Measurements from ENCODE around the gene HEPHL1. TPM values are rescaled to one million over a fixed set of nuclear protein-coding genes. Genes with fewer than 3 reads are reported as not detected.

Gene HEPHL1
- total RNA-seq, 1 donor from 2014 or later, result not detected

GRCh38 chr11:94031625-94032024 lies 10.5 kb downstream of the HEPHL1 start:
- Mint-ChIP-seq H3K27me3 (ENCODE audit: insufficient read depth) (no peaks in the 10 kb centered on the region), H3K4me3 (no peak overlapping the region), H3K36me3 (ENCODE audit: low read depth) (no peaks in the 10 kb centered on the region), H3K9me3 (peaks cover 8% of the 10 kb centered on the region), H3K27ac (no peak overlapping the region), H3K4me1 (ENCODE audit: low read depth) (no peaks in the 10 kb centered on the region)
- intact Hi-C loops (cut with micrococcal nuclease), result no loop called here
- no peak for DNase-seq (ENCODE audit: low spot score)

- no peaks in the 10 kb centered on the region for H3K4me1 Mint-ChIP-seq (ENCODE audit: low read depth)
- peaks cover 8% of the 10 kb centered on the region for H3K9me3 Mint-ChIP-seq
- H3K36me3 Mint-ChIP-seq (ENCODE audit: low read depth), result no peaks in the 10 kb centered on the region
- H3K4me3 Mint-ChIP-seq, result no peak overlapping the region
- DNase-seq (ENCODE audit: low spot score), result no peak
- H3K27ac Mint-ChIP-seq, result no peak overlapping the region
- intact Hi-C loops (cut with micrococcal nuclease), result no loop called here
- H3K27me3 Mint-ChIP-seq (ENCODE audit: insufficient read depth), result no peaks in the 10 kb centered on the region
These were observed 10.9 kb downstream of the HEPHL1 start for GRCh38 chr11:94032066-94032465.

- H3K36me3 Mint-ChIP-seq (ENCODE audit: low read depth), result no peaks in the 10 kb centered on the region
- H3K9me3 Mint-ChIP-seq, result peaks cover 8% of the 10 kb centered on the region
- H3K27ac Mint-ChIP-seq, result no peak overlapping the region
- intact Hi-C loops (cut with micrococcal nuclease), result no loop called here
- H3K4me3 Mint-ChIP-seq, result no peak overlapping the region
- no peak for DNase-seq (ENCODE audit: low spot score)
- no peaks in the 10 kb centered on the region for H3K4me1 Mint-ChIP-seq (ENCODE audit: low read depth)
- H3K27me3 Mint-ChIP-seq (ENCODE audit: insufficient read depth), result no peaks in the 10 kb centered on the region
These were observed 11.6 kb downstream of the HEPHL1 start for GRCh38 chr11:94032725-94033124.

- intact Hi-C loops (cut with micrococcal nuclease), result no loop called here
- no peaks in the 10 kb centered on the region for H3K4me1 Mint-ChIP-seq (ENCODE audit: low read depth)
- H3K9me3 Mint-ChIP-seq, result peaks cover 8% of the 10 kb centered on the region
- H3K27ac Mint-ChIP-seq, result no peak overlapping the region
- no peak for DNase-seq (ENCODE audit: low spot score)
- no peaks in the 10 kb centered on the region for H3K36me3 Mint-ChIP-seq (ENCODE audit: low read depth)
- H3K4me3 Mint-ChIP-seq, result no peak overlapping the region
- no peaks in the 10 kb centered on the region for H3K27me3 Mint-ChIP-seq (ENCODE audit: insufficient read depth)
These were observed 13.1 kb downstream of the HEPHL1 start for GRCh38 chr11:94034207-94034606.

- no peaks in the 10 kb centered on the region for H3K27me3 Mint-ChIP-seq (ENCODE audit: insufficient read depth)
These were observed 14.9 kb downstream of the HEPHL1 start for GRCh38 chr11:94036096-94036495.

GRCh38 chr11:94043241-94043640 lies 22.1 kb downstream of the HEPHL1 start:
- intact Hi-C loops (cut with micrococcal nuclease), result no loop called here
- no peak for DNase-seq (ENCODE audit: low spot score)
- Mint-ChIP-seq H3K9me3 (no peaks in the 10 kb centered on the region), H3K27me3 (ENCODE audit: insufficient read depth) (no peaks in the 10 kb centered on the region), H3K4me1 (ENCODE audit: low read depth) (no peaks in the 10 kb centered on the region), H3K36me3 (ENCODE audit: low read depth) (no peaks in the 10 kb centered on the region), H3K4me3 (no peak overlapping the region), H3K27ac (no peak overlapping the region)

More at GRCh38 chr11:94036096-94036495, 14.9 kb downstream of the HEPHL1 start:
- Mint-ChIP-seq H3K4me1 (ENCODE audit: low read depth) (no peaks in the 10 kb centered on the region), H3K27ac (no peak overlapping the region), H3K36me3 (ENCODE audit: low read depth) (no peaks in the 10 kb centered on the region), H3K9me3 (peaks cover 8% of the 10 kb centered on the region), H3K4me3 (no peak overlapping the region)
- no peak for DNase-seq (ENCODE audit: low spot score)
- intact Hi-C loops (cut with micrococcal nuclease), result no loop called here

GRCh38 chr11:94046796-94047195 lies 25.6 kb downstream of the HEPHL1 start:
- Mint-ChIP-seq H3K36me3 (ENCODE audit: low read depth) (no peaks in the 10 kb centered on the region), H3K9me3 (no peaks in the 10 kb centered on the region), H3K4me3 (no peak overlapping the region), H3K27ac (no peak overlapping the region), H3K27me3 (ENCODE audit: insufficient read depth) (peaks cover 4% of the 10 kb centered on the region), H3K4me1 (ENCODE audit: low read depth) (no peaks in the 10 kb centered on the region)
- DNase-seq (ENCODE audit: low spot score), result no peak
- intact Hi-C loops (cut with micrococcal nuclease), result no loop called here

GRCh38 chr11:94048032-94048709 lies 27.0 kb downstream of the HEPHL1 start:
- Mint-ChIP-seq H3K9me3 (no peaks in the 10 kb centered on the region), H3K4me1 (ENCODE audit: low read depth) (no peaks in the 10 kb centered on the region), H3K36me3 (ENCODE audit: low read depth) (no peaks in the 10 kb centered on the region), H3K27ac (no peak overlapping the region), H3K4me3 (no peak overlapping the region), H3K27me3 (ENCODE audit: insufficient read depth) (peaks cover 7% of the 10 kb centered on the region)
- DNase-seq (ENCODE audit: low spot score), result no peak
- intact Hi-C loops (cut with micrococcal nuclease), result no loop called here

GRCh38 chr11:94049351-94049750 lies 28.2 kb downstream of the HEPHL1 start:
- Mint-ChIP-seq H3K27me3 (ENCODE audit: insufficient read depth) (peaks cover 9% of the 10 kb centered on the region), H3K27ac (no peak overlapping the region), H3K9me3 (no peaks in the 10 kb centered on the region), H3K4me1 (ENCODE audit: low read depth) (no peaks in the 10 kb centered on the region), H3K4me3 (no peak overlapping the region), H3K36me3 (ENCODE audit: low read depth) (no peaks in the 10 kb centered on the region)
- intact Hi-C loops (cut with micrococcal nuclease), result no loop called here
- no peak for DNase-seq (ENCODE audit: low spot score)

- Mint-ChIP-seq H3K9me3 (no peaks in the 10 kb centered on the region), H3K27me3 (ENCODE audit: insufficient read depth) (no peaks in the 10 kb centered on the region), H3K27ac (no peak overlapping the region), H3K36me3 (ENCODE audit: low read depth) (no peaks in the 10 kb centered on the region), H3K4me3 (no peak overlapping the region), H3K4me1 (ENCODE audit: low read depth) (no peaks in the 10 kb centered on the region)
- intact Hi-C loops (cut with micrococcal nuclease), result no loop called here
- DNase-seq (ENCODE audit: low spot score), result no peak
These were observed 37.5 kb downstream of the HEPHL1 start for GRCh38 chr11:94058630-94059029.

- H3K4me3 Mint-ChIP-seq, result no peak overlapping the region
- H3K27ac Mint-ChIP-seq, result no peak overlapping the region
- intact Hi-C loops (cut with micrococcal nuclease), result no loop called here
- no peaks in the 10 kb centered on the region for H3K36me3 Mint-ChIP-seq (ENCODE audit: low read depth)
- DNase-seq (ENCODE audit: low spot score), result no peak
- no peaks in the 10 kb centered on the region for H3K27me3 Mint-ChIP-seq (ENCODE audit: insufficient read depth)
- no peaks in the 10 kb centered on the region for H3K4me1 Mint-ChIP-seq (ENCODE audit: low read depth)
- no peaks in the 10 kb centered on the region for H3K9me3 Mint-ChIP-seq
These were observed 37.9 kb downstream of the HEPHL1 start for GRCh38 chr11:94059065-94059464.

- no peak overlapping the region for H3K4me3 Mint-ChIP-seq
- intact Hi-C loops (cut with micrococcal nuclease), result no loop called here
- no peak for DNase-seq (ENCODE audit: low spot score)
- H3K36me3 Mint-ChIP-seq (ENCODE audit: low read depth), result no peaks in the 10 kb centered on the region
- H3K27ac Mint-ChIP-seq, result no peak overlapping the region
- no peaks in the 10 kb centered on the region for H3K27me3 Mint-ChIP-seq (ENCODE audit: insufficient read depth)
- H3K9me3 Mint-ChIP-seq, result no peaks in the 10 kb centered on the region
- H3K4me1 Mint-ChIP-seq (ENCODE audit: low read depth), result no peaks in the 10 kb centered on the region
These were observed 39.2 kb downstream of the HEPHL1 start for GRCh38 chr11:94060401-94060800.

- no peak overlapping the region for H3K27ac Mint-ChIP-seq
- no peak overlapping the region for H3K4me3 Mint-ChIP-seq
- no peaks in the 10 kb centered on the region for H3K27me3 Mint-ChIP-seq (ENCODE audit: insufficient read depth)
These were observed 41.2 kb downstream of the HEPHL1 start for GRCh38 chr11:94062360-94062759.

GRCh38 chr11:94066901-94067429 lies 45.8 kb downstream of the HEPHL1 start:
- no peaks in the 10 kb centered on the region for H3K27me3 Mint-ChIP-seq (ENCODE audit: insufficient read depth)
- no peak for DNase-seq (ENCODE audit: low spot score)
- H3K4me3 Mint-ChIP-seq, result no peak overlapping the region

More at GRCh38 chr11:94062360-94062759, 41.2 kb downstream of the HEPHL1 start:
- H3K36me3 Mint-ChIP-seq (ENCODE audit: low read depth), result no peaks in the 10 kb centered on the region
- intact Hi-C loops (cut with micrococcal nuclease), result no loop called here
- no peak for DNase-seq (ENCODE audit: low spot score)
- no peaks in the 10 kb centered on the region for H3K9me3 Mint-ChIP-seq
- H3K4me1 Mint-ChIP-seq (ENCODE audit: low read depth), result no peaks in the 10 kb centered on the region

More at GRCh38 chr11:94066901-94067429, 45.8 kb downstream of the HEPHL1 start:
- H3K27ac Mint-ChIP-seq, result no peak overlapping the region
- intact Hi-C loops (cut with micrococcal nuclease), result no loop called here
- no peaks in the 10 kb centered on the region for H3K4me1 Mint-ChIP-seq (ENCODE audit: low read depth)
- H3K36me3 Mint-ChIP-seq (ENCODE audit: low read depth), result no peaks in the 10 kb centered on the region
- no peaks in the 10 kb centered on the region for H3K9me3 Mint-ChIP-seq

All from activated T-helper 1 cell treated with anti-CD3 and anti-CD28 coated beads, Interleukin-12 subunit alpha, Interleukin-12 subunit beta, Interleukin-2, Interleukin-4 antibody, amounts not matched to agents 30 ng/mL and 10 ng/mL and 1 ng/mL, durations not matched to agents 14 hours and 24 hours and 36 hours (primary cell).